Activated CD4-positive, alpha-beta T cell treated with anti-CD3 and anti-CD28 coated beads, Interleukin-2, Interleukin-6, amounts not matched to agents 100 ng/mL and 50 ng/mL, durations not matched to agents 16 hours and 8 hours (primary cell): ENCODE measurements around the gene CNFN.

Experiments
- DNase-seq: peaks from one replicate; pipeline ENCODE4 v3.0.0-alpha.2; 2020

The CNFN gene

GRCh38 chr19:42370626-42371175, 19.4 kb downstream of the CNFN start:
- DNase-seq: no peak

DNA sequence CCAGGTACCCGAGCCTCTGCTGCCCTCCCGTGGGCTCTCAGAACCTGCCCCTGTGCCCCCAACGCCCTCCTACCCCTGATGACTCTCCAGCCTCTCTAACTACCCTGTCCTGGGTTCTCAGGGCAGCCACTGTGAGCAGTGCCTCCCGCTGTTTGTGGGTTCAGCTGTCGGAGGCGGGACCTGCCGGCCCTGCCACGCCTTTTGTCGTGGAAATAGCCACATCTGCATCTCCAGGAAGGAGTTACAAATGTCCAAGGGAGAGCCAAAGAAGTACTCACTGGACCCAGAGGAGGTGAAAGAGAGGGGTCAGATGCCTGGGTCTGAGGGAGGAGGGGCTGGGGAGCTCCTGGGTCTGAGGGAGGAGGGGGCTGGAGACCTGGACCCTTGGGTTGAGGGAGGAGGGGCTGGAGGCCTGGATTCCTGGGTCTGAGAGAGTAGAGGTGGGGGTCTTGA, 20.0 kb downstream of the CNFN start:
- DNase-seq: no peak

DNA sequence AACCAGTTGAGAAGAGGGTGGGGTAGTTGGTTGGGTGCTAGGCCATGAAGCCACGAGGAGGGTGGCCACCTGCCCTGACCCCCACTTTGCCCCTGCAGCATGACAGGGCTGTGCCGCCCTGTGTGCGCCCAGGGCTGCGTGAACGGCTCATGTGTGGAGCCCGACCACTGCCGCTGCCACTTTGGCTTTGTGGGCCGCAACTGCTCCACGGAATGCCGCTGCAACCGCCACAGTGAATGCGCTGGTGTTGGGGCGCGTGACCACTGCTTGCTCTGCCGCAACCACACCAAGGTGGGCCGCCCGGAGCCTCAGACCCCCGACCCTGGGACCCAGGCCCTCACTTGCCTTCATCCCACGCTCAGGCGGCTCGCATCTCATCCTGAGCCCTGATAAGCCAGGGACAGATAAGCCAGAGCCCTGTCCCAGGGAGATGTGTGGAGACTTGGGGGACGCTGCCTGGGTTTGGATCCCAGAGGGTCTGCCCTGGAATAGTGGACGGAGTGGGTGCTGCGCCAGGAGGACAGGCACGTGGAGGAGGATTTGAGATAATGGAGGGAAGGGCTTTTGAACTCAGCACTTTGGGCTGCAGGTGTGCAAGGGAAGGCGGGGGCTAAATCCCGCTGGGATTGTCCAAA, 20.5 kb downstream of the CNFN start:
- no peak for DNase-seq

GRCh38 chr19:42368765-42369164, 21.3 kb downstream of the CNFN start:
- DNase-seq: no peak

DNA sequence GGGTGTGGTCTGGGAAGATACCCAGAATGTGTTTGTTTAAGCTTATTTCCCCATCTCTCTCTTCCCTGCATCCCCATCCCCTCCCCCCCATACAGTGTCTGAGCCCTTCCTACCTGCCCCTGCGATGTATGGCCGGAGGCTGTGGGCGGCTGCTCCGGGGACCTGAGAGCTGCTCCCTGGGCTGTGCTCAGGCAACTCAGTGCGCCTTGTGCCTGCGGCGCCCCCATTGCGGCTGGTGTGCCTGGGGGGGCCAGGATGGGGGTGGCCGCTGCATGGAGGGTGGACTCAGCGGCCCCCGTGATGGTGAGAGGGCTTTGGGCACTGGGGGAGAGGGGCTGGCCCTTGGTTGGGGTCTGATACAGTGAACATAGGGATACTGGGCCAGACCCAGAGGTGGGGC, 21.7 kb downstream of the CNFN start:
- no peak for DNase-seq

DNA sequence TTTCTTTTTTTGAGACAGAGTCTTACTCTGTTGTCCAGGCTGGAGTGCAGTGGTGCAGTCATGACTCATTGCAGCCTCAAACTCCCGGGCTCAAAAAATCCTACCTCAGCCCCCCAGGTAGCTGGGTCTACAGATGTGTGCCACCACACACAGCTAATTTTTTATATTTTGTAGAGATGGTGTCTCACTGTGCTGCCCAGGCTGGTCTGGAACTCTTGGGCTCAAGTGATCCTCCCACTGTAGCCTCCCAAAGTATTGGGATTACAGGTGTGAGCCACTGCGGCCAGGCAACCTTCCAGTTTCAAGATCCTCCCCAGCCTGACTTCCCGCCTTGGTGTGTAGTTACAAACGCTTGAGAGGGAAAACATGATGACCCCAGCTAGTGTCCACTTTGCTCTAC, 22.2 kb downstream of the CNFN start:
- no peak for DNase-seq

DNA sequence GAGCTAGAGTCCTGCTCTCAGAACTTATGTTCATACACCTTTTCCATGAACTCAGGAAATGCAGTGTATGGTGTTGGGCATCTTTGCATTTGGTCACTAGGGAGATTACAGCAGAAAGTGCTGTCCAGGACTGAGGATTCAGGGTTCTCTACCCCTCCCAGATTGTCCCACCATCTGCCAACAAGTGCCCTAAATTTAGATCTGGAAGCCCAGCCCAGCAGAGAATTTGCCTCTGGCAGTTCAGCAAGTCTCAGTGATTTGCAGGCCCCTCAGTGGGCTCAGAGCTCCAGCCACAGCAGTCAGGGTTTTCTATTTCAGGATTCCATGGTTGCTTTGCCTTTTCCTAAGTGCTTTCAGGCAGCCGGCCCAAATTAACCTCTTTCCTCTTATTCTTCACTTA, 23.4 kb downstream of the CNFN start:
- DNase-seq: no peak

- no peak for DNase-seq
These were observed 26.3 kb downstream of the CNFN start for GRCh38 chr19:42363614-42364346.

DNA sequence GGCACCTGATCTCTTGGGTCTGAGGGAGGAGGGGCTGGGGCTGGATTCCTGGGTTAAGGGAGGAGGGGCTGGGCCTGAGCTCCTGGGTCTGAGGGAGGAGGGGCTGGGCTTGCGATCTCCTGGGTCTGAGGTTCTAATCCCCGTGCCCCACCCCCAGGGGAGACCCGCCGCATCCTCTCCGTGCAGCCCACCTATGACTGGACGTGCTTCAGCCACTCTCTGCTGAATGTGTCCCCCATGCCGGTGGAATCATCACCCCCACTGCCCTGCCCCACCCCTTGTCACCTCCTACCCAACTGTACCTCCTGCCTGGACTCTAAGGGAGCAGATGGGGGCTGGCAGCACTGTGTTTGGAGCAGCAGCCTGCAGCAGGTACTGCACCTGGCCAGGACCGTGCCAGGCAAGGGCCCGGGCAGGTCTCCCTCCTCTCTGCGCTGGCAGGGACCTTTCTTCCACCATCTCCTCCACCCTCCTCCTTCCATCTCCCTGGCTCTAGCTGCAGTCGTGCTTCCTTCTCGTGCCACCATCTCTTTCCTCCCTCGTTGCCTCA, 27.1 kb downstream of the CNFN start:
- no peak for DNase-seq

GRCh38 chr19:42362342-42362741, 27.8 kb downstream of the CNFN start:
- no peak for DNase-seq

GRCh38 chr19:42361545-42361910, 28.6 kb downstream of the CNFN start:
- no peak for DNase-seq

DNA sequence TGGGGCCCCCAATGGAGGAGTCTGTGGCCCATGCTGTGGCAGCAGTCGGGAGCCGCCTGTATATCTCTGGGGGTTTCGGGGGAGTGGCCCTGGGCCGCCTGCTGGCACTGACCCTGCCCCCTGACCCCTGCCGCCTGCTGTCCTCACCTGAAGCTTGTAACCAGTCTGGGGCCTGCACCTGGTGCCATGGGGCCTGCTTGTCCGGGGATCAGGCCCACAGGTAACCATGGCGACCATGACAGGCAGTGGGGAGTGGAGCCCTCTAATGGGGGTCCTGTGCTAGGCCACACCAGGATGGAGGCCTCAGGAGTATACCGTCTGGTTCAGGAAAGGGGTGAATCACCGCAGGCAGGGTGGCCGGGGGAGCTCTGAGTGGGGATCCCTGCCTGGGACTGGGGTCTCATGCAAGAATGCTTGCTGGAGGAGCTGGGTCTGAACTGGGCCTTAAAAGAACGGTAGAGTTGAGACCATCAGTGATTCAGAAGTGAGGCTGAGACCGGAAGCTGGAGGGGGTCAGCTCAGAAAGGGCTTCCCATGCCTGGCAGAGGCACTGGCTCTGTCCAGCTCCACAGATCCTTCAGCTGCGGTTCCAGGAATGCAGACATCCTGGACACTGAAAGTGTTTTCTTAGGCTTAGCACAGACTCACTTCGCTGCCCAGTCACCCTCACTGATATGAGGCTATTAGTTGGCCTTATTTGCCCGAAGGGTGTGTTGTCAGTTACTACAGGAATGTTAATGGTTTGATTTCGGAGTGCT, 29.1 kb downstream of the CNFN start:
- no peak for DNase-seq

- DNase-seq: no peak
These were observed 32.8 kb downstream of the CNFN start for GRCh38 chr19:42357290-42357689.

- no peak for DNase-seq
These were observed 33.4 kb downstream of the CNFN start for GRCh38 chr19:42356686-42357085.

- no peak for DNase-seq
These were observed 34.2 kb downstream of the CNFN start for GRCh38 chr19:42355896-42356295.

- no peak for DNase-seq
These were observed 36.6 kb downstream of the CNFN start for GRCh38 chr19:42353341-42354015.

DNA sequence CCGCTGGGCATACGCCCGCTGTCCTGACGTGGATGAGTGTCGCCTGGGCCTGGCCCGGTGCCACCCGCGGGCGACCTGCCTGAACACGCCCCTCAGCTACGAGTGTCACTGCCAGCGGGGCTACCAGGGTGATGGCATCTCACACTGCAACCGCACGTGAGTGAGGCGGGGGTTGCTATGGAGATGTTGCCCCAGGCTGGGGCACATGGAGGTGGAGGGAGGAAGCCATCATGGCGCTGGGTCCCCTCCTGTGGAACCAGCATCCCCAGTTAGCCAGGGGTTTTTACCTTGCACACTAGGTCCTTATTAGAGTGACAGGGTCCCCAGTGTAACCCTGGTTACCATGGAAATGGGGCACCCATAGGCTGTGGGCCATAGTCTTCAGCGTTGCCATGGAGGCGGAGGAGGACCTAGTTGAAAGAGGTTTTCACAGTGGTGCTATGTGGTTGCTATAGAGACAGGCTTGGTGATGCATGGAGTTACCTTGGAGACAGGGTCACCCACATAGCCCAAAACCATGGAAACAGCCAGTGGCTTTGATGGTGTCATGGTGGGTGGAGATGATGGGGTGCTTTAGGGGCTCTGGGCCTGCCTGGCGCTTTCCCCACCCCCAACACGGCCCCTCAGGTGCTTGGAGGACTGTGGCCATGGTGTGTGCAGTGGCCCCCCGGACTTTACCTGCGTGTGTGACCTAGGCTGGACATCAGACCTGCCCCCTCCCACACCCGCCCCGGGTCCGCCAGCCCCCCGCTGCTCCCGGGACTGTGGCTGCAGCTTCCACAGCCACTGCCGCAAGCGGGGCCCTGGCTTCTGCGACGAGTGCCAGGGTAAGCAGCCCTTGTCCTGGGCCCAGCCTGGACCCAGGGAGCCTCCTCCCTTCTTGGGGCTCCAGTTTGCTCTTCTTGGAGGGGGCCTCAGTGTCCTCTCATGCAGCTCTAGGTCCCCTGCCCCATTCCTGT, 37.5 kb downstream of the CNFN start:
- DNase-seq: peak; percentile 27

DNA sequence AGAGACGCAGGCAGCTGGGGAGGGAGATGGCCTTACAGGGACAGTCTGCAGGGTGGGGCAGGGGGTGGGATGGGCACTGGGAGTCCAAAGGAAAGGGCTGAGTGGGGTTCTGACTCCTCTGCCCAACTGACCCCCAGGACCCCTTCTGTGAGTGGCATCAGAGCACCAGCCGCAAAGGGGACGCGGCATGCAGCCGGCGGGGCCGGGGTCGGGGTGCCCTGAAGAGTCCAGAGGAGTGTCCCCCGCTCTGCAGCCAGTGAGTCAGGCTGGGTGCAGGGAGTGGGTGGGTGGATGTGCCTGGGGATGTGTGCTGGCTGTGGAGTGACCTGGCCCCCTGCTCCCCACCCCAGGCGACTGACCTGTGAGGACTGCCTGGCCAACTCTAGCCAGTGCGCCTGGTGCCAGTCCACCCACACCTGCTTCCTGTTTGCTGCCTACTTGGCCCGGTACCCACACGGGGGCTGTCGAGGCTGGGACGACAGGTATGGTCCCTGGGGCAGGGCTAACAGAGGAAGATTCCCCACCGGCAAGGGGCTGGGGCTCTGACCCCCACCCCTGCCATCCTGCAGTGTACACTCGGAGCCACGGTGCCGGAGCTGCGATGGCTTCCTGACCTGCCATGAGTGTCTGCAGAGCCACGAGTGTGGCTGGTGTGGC, 38.9 kb downstream of the CNFN start:
- DNase-seq: no peak

DNA sequence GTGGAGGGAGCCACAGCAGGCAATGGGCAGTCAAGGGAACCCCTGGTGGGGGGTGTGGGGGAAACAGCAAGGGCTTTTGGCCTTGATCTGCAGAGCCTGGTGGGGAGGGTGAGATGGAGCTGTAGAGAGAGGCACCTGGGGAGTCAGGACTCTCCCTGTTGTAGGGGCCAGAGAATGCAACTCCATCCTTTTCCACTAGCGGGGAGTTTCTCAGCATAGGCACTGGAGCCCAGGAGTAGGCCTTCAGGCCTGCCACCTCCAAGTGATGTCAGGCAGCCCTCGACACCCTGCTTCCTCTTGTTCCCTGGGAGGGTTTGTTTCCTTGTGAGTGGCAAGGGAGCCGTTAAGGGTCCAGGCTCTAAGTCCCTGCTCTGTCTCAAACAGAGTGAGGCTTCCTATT, 39.7 kb downstream of the CNFN start:
- DNase-seq: no peak

DNA sequence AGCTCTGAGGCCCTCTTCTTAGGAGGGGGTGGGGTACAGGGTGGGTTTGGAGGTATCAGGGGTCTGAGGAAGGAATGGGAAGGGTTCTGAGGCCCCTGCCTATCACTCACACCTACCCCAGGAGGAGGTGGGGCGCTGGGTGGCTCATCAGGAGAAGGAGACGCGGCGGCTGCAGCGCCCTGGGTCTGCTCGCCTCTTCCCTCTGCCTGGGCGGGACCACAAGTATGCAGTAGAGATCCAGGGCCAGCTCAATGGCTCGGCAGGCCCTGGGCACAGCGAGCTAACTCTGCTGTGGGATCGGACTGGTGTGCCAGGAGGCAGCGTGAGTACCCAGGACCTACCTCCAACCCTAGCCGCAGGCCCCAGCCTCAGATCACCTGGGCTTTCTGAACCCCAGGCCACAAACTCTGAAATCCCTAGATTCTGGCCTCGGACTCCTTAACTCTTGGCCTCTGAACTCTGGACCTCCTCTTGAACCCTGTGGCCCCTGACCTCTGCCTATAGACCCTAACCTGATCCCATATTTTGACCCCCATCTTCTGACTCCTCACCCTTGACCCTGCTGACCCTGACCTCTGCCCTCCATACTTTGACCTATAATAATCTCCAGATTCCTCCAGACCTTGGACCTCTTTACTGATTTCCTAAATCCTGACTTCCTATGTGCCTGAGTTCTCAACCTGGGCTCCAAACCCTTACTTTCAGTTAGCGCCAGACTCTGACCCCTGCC, 40.6 kb downstream of the CNFN start:
- no peak for DNase-seq
